Fibroblast of peridontal ligament (primary cell): Measurements from ENCODE around the gene PITPNB.
A peak's percentile ranks its signal among the peaks of the same experiment; 100 is the strongest.

Source experiments
- DNase-seq: peaks from one replicate; pipeline ENCODE4 v3.0.0-alpha.2; 2010; ENCODE audit errors: extremely low read depth

Gene PITPNB

DNA sequence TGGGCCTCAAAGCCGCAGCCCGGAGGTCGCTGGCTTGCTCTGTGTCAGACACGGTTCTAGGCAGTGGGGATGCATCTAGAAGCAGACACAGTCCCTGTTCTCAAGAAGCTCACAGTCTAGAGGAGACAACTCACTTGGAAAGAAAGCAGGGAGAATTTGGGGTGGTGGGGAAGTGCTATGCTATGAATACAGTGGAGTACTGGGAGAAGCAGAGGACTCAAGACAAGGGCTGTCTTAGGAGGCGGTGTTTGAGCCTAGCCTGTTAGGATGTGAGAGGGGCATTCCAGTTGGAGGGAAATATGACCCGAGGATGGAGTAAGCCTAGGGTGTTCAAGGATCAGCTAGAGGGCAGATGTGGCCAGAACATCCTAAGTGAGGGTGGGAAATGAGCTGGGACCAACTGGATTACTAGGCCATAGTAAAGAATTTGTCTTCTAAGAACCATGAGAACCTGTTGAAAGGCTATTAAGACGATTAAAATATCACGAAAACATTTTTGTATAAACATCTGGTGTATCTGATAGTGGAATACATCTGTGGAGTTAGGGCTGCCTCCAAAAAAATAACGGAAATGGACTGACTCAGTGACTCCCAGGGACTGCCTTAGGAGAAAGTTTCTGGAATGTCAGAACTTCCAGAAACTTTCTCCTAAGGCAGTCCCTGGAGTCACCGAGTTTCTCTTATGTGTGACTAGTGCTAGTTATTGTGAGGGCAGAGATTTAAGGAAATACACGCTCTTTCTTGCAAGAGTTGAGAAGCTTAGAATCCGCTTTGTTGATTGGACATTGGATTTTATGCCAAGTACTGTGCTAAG, 1.1 kb upstream of the PITPNB start:
- DNase-seq = peak; percentile 65

DNA sequence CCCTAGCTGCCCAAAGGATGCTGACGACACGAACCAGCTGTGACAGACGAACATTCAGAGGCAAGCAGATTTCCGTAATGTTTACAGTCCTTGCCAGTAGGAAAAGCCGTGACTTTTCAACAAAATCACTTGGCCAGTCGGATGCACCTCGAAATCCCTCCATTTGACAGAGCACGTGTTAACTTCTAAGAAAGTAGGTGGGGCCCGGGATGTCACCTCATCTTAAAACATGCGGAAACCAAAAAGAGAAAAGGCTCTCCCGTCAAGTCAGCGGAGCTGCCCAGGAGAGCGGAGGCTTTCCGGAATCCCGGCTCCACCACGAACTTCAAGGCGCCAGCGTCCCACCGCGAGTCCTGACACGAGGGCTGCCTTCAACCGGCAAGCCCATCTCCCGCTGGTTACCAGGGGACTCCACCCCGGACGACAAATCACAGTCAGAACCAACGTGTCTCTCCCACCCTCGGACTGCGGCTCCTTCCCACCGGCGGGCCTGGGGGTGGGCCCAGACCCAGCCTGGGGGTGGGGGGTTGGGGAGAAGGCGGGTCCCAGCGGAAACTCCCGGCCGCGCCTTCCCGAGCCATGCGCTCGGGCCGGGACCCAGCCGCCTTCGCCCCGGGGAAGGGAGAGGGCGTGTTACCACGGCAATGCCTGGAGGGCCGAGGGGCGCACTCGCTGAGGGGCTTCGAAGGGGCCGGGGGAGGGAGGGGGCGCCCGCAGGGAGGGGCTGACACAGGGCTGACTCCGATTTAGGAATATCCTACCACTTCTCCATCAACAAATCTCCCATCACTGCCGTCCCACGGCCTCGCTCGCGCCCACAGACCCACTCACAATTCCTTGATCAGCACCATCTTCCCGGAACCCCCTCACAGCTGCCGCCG, 475 bp downstream of the PITPNB start:
- peak; percentile 39 for DNase-seq

DNA sequence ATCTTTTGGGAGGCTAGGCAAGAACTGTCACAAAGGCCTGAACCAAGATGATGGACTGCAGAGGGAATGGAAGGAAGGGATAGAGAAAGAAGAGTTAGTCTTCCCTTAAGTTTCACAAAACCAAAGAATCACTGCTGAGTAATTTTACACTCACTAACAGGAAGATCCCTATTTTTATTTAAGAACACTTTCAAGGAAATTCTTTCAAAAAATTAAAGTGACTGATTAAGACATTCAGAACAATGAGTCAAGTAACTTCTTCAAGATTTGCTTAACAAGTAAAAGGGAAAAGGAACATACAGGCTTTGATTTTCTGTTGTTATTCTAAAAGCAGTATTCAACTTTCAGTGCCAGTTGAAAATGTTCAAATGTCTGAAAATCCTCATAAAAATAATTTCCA, 3.1 kb downstream of the PITPNB start:
- no peak for DNase-seq

DNA sequence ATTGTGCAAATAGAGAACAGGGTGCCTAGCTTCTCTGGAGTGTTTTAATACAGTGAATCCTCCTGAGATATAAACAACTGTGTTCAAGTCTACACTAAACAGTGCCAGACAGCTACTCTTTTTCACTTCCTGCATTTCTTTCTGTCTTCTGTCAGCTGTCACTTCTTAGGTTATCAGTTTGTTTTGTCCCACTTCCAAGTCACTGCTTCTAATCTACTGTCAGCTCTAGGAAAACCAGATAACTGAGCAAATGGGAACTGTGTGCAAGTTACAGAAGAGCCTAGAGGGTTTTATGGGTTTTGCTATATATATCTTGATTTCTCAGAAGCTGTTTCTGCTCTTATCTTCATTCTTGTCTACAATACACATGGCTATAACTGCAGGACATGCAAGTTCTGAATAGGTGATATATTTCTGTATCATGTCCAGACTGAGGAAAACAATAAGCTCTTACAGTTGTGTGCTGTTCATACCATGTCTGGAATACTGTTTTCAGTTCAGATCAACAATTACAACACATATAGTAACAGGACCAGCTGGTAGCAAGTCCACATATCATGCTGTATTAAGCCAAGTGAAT, 5.8 kb downstream of the PITPNB start:
- DNase-seq = peak; percentile 29

DNA sequence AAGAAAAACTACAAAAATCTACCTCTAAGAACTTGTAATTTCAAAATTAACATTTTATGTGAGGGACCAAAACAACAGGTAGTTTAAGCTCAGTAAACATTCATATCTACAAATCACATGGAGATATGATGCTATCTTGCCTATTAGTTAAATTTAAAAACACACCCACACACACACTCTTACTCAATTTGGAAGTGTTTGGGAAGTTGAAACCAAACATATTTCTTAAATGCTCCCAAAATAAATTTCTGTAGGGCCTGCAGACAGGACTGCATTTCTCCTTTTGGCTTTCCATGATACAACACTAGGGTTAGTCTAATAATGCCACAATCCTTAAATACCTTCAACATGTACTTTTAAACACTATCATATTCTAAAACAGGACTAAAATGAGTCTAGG, 7.0 kb downstream of the PITPNB start:
- no peak for DNase-seq

DNA sequence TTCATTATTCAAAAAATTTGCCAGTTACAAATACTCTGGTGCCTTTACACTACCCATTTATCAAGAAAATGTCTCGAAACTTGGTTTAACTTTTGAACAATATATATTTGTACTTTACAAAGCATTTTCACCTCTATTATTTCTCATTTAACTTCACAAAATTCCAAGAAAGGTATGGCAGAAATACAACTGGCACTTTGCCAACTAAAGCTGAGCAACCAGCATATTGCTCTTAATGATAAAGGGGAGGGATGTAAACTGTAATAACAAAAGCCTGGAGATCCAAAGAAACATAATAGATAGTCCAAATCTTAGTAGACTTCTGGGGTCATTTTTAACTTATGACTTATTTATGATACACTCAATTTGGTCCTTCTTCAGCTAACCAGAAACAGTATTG, 7.7 kb downstream of the PITPNB start:
- DNase-seq = no peak

DNA sequence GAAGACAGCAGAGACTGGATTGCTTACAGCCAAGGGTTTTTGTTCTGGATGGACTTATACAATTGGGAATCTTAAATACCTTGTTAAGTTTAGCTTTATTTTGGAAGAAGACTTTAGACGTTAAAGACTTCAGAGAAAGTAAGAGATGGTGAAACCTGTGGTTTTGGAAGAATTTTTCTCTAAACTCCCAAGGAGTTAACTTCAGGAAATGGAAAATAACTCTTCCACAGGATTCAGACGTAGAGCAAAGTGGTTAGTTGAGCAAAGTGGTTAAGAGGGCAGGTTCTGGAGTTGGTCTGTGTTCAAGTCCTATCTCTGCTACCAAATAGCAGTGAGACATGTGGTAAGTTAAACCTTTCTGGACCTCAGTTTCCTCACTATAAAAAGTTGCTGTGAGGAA, 12.8 kb downstream of the PITPNB start:
- peak; percentile 72 for DNase-seq

DNA sequence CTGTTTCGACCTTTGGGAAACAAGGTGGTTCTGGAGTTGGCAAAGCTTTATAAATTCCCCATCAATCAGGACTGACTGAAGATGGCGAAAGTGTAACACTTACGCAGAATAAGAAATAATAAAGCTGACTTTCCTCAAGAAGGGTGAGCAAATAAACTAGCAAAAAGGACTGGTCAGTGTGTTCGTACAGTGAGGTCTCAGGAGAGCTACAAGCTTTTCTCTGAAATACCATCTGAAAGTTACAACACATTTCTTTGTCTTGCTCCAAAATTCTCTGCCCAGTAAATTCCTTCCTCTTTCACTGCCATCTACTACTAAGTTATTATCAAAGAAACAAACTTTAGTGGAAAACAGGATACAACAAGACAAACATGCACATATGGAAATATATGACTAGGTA, 13.4 kb downstream of the PITPNB start:
- peak; percentile 80 for DNase-seq

DNA sequence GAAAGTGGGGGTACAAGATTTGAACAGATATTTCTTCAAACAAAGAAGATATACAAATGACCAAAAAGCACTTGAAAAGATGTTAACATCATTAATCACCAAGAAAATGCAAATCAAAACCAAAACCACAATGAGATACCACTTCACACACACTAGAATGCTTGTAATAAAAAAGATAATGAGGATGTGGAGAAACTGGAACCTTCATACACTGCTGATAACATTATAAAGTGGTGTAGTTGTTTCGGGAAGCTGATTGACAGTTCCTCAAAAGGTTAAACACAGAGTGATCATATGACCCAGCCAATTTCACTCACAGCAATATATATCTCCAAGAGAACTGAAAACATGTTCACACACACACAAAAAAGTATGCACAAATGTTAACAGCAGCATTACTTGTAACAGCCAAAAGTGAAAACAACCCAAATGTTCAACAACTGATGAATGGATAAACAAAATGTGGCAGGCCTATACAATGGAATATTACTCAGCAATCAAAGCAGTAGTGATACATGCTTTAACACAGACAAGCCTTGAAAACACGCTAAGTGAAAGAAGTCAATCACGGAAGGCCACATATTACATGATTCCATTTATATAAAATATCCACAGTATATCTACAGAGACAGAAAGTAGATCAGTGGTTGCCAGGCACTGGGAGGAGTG, 15.1 kb downstream of the PITPNB start:
- DNase-seq = no peak

DNA sequence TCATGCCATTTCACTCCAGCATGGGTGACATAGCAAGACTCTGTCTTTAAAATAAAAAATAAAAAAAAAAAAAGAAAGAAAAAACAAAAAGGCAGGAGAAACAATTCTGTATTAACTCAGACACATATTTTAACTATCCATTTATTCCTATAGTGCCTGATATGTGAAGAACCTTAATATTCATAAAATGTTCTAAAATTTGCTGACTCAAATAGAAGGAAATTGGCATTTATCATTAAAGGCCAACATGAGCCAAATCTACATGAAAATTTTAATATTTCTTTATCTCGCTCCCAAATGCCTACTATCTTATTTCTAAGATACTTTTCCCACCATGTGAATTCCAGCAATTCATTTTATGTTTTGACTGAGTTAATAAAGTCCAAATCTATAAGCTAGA, 18.9 kb downstream of the PITPNB start:
- no peak for DNase-seq

DNA sequence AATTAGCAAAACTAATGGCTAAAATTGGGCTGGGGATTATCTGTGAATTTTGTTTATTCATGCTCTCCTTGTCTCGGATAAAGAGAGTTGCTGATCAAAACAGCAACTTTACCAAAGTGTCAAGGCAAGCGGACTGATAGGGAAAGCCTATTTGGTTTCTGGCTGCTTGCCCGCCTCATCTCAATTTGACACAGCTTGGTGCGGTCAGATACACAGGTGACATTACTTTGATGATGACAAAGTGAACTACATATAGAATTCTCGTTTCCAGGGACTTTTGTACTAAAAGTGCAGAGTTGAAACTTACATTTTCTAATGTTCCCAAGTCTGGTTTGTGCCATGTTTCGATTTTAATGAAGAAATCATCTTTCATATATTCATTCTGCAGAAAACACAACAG, 22.8 kb downstream of the PITPNB start:
- no peak for DNase-seq

DNA sequence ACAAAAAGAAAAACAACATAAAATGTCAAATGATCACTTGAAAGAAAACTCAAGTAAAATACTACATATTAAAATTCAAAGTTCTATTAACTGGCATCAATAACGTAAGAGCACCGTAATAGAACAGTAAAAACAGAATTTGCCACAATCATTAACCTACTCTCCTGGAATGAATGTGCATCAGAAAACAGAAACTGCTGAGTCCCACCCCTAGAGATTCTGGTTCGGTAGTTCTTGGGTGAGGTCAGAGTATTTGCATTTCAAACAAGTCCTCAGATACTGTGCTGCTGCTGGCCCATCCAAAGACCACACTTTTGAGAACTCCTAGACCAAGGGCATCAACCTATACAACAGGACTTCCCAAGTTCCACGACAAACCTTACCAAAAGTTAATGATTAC, 23.5 kb downstream of the PITPNB start:
- no peak for DNase-seq

DNA sequence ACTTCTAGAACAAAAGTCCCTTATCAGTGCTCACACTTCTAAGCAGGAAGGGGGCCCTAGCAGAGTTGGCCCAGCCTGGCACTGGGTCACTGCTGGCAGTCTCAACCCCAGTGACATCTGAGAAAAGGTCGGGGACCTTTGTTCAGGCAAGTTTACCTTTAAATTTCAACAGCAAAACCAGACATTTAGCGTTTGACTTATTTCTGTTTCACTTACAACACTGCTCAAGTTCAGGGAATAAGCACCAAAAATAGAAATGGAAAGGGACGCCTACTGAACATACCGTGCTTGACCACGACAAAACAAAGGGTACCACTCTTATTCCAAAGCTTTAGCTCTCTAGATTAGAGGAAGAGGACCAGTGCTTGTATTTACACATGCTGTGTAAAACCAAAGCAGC, 26.2 kb downstream of the PITPNB start:
- DNase-seq = no peak

DNA sequence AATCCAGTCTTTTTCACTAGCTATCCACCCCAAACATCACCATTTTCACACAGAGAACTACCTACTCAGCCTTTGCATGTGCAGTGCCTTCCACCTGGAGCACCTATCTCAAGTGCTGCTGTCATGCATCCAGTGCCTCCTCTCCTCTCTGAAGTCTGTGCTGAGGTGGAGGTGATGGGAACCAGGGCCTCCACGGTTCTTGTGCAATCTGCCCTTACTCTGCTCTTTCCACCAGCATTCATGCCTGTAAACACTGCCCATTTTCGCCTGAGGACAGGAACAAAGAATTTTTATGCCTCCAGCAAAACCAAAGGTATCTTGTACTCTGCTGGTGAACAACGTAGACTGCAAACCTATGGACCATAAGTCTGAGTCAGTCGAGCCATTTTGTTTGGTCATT, 27.0 kb downstream of the PITPNB start:
- DNase-seq = no peak

DNA sequence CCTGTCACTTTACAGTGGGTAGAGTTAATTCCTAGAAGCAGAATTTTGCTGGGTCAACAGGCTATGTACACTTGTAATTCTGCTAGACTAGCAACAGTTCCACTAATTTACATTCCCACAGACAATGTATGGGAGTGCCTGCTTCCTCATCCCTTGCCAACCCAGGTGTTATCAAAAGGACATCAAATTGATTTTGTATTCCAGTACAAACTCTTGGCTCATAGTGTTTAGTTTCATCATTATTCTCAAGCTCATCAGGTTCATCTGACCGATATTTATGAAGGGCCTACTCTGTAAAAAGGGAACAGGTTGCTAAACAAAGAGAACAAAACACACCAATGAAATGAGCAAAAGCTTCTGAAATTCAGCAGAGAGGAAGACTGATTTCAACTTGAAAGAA, 30.7 kb downstream of the PITPNB start:
- no peak for DNase-seq

DNA sequence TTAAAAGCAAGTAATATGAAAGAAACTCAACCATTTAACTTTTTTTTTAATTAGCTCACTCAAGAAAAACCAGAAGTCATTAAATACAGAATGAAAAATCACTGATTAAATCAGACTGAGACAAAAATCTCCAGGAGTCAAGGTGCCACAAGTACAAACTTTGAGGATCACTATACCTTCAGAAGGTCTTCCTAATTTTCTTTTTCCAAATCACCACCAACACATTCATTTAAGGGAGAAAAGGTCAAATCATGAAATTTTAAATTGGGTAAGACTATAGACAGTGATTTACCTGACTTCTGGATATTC, 32.3 kb downstream of the PITPNB start:
- DNase-seq = no peak

DNA sequence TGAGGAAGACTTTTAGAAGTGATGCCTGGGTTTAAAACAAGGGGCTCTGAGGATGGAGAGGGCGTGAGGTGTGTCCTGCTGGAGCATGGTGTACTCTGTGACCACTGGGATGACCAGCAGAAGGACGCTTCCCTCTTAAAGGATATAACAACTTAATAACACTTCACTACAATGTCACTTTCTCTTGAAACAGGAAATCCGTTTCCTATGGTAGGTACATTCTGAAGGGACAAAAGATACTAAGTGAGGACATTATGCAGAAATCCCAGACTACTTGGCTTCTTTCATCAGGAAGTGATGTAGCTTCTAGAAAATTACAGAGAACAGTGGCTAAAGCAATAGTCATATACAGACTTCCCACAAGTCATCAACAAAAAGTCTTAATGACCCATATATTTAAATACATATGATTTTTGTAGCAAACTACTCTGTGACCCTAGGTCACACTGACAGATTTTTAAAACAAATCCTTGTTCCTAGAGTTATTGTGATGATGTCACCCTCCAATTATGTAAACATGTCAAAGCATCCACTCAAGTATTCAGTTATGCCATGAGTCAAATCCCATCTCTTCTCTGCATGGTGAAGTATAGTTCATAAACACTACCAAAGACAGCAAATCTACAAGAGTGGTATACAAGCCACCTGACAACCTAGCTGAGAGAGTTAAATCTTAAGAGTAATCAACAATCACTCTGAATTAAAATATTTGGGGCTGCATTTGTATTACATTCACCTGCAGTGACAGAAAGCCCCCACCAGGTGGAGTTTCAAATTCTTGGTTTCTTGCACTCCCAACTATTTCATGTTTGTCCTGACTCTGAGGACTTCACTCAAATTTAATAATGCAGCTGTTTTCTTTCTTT, 32.8 kb downstream of the PITPNB start:
- DNase-seq = peak; percentile 86

DNA sequence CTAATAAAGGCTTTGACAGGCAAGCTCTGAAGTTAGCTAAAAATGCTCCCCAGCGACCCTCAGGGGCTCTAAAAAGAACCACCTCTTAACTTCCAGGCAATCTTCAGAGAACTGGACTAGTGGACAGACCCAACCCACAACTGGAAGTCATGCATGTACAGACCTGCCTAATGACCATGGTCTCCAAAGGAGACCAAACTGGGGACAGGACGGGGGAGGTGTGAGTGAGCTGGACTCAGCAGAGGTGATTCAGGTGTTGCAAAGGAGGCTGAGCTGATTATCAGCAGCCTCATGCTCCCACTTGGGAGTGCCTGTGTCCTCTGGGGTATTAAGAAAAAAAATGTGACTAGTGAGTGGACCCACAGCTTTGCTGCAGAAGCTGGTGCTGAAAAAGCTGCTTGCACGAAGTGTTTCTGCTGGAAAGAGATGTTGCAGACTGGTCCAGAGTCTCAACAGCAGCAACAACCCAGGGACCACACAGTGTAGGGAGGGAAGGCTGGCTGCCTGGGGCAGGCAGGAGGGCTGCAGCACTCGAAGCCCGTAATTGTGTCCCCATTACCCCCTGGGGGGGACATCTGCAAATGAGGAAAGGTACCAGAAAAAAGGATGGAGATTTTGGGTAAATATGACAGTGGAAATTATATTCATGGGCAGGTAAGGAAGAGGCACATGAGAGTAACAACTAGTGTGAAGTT, 35.3 kb downstream of the PITPNB start:
- no peak for DNase-seq

DNA sequence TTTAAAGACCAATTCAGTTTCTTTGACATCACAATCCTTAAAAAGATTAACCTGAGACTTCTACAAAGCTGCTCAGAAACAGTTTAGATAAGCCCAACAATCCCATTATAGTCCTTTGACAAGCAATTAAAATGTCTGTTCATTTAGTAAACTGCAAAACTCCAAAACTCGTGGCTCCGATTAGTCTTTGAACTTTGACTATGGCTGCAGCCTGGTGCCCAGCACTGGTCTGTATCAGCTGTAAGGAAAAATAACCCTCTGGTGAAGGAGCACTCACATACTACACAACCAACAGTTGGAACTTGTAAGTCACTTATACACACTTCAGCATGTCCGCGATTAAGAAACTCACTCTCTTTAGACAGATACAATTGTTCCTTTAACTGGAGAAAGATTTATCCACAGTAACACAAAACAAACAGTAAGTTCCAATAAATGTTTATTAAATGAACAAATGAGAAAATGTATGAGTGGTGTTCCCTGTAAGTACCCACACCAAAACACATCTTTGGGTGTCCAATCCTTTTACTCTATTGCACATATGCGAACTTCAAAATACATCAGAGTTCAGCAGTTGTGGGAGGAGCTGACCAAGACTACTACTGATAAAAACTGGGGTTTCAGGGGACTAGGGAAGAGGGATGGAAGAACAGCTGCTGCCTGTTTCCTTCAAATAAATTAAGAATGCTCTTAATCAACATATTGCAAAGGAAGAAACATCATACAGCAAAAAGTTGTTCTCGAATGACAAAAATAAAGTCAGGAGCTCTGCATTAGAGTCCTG, 36.4 kb downstream of the PITPNB start:
- no peak for DNase-seq

DNA sequence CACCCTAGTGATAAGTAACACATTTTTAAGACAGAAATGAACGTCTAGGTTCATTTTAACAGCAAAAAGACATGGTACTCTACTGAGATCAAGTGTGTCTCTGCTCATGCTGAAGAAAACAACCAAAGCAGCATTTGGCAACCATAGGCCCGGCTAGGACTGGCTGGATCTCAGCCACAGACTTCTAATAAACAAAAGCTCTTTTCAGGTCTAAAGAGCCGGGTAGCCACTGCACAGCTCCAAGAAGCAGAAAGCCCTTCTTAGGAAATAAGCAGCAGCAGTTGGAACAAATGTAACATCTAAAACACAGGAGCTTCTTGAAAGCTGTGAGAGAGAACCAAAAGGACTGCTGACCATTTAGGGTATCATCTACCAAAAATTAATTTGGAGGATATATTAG, 37.6 kb downstream of the PITPNB start:
- DNase-seq = peak; percentile 74
